Tibial artery (tissue), 4 donors: ENCODE measurements around the gene MYD88.

Experiments used
- DNase-seq, 2 donors: peaks; one replicate each; pipeline ENCODE4 v3.0.0-alpha.2; 2019
- H3K27ac ChIP-seq, 2 donors: fragments of 200-600 bp; sonication (generic) in 1 of 2; 1 replicate in 1 of 2; 2 replicates in 1 of 2; pipeline ENCODE4 v1.5.1; 2018 to 2019; ENCODE audit warnings: mild to moderate bottlenecking in 1 of 2
- H3K27me3 ChIP-seq, 2 donors: fragments of 200-600 bp; sonication (generic) in 1 of 2; one replicate each; pipeline versions ENCODE4 v1.5.1 to v1.6.0; 2016 to 2019
- H3K36me3 ChIP-seq, 3 donors: fragments of 200-600 bp; sonication (generic) in 2 of 3; one replicate each; pipeline ENCODE4 v1.5.1; 2016 to 2019; ENCODE audit warnings: mild to moderate bottlenecking in 2 of 3
- H3K4me1 ChIP-seq, 4 donors: fragments of 200-600 bp; sonication (generic) in 2 of 4; 1 replicate in 3 of 4; 2 replicates in 1 of 4; pipeline ENCODE4 v1.5.1; 2016 to 2019
- H3K4me3 ChIP-seq, 2 donors: fragments of 200-600 bp; sonication (generic) in 1 of 2; 1 replicate in 1 of 2; 2 replicates in 1 of 2; pipeline ENCODE4 v1.5.1; 2018 to 2019; ENCODE audit warnings: mild to moderate bottlenecking in 2 of 2
- H3K9me3 ChIP-seq, 3 donors: fragments of 200-600 bp; sonication (generic) in 1 of 3; one replicate each; pipeline ENCODE4 v1.5.1; 2016 to 2019
- intact Hi-C: fragments of 100-400 bp; cut with DNase I; formaldehyde crosslinking; loops from one replicate; pipeline ENCODE4 v1.15.0; 2023; ENCODE audit warnings: low total_unique reads
- TF ChIP-seq, protein P1 (sequence below), 2 experiments: fragments of 200-600 bp in 1 of 2; fragments of 450-650 bp in 1 of 2; IDR thresholded peaks; one replicate each; pipeline ENCODE4 v1.5.1; 2017 to 2019; ENCODE audit warnings: antibody characterized with exemption in 2 of 2, mild to moderate bottlenecking in 1 of 2, moderate library complexity in 1 of 2

The MYD88 gene

DNA sequence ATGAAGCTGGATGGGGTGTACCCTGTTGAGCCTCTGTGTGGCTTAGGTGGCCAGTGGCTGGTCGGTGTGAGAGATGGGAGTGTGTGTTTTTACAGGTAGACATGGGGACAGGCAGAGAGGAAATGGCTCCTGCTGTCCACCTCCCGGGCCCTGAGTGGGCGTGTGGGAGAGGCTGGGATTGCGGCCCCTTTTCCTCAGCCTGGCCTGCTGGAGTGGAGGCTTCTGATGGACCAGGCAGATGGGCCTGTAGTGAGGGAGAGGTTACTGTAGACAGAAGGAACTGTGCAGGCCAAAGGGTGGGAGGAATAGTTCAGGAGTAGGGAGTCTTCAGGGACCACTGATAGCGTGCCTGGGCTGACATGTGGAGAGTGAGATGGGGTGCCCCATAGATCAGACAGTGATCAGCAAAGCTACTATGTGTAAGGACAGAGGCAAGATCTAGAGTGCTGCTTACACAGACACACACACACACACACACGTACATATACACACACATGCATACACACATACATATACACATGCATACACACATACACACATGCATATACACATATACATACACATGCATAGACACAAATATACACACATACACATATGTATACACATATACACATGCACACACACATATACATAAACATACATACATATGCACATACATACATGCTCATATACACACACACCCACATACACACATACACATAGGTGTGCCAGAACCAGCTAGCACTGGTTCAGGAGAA is 28.0 kb upstream of the MYD88 start:
- TF ChIP-seq, protein P1, sequence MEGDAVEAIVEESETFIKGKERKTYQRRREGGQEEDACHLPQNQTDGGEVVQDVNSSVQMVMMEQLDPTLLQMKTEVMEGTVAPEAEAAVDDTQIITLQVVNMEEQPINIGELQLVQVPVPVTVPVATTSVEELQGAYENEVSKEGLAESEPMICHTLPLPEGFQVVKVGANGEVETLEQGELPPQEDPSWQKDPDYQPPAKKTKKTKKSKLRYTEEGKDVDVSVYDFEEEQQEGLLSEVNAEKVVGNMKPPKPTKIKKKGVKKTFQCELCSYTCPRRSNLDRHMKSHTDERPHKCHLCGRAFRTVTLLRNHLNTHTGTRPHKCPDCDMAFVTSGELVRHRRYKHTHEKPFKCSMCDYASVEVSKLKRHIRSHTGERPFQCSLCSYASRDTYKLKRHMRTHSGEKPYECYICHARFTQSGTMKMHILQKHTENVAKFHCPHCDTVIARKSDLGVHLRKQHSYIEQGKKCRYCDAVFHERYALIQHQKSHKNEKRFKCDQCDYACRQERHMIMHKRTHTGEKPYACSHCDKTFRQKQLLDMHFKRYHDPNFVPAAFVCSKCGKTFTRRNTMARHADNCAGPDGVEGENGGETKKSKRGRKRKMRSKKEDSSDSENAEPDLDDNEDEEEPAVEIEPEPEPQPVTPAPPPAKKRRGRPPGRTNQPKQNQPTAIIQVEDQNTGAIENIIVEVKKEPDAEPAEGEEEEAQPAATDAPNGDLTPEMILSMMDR (IDR thresholded peaks at IDR 0.05), result no peak
- H3K27me3 ChIP-seq, result peaks cover 0 to 9% of the 10 kb centered on the region in 2 donors
- H3K36me3 ChIP-seq, result no peaks in the 10 kb centered on the region
- no peak overlapping the region for H3K27ac ChIP-seq
- no peaks in the 10 kb centered on the region for H3K9me3 ChIP-seq
- intact Hi-C loops, result no loop called here
- H3K4me3 ChIP-seq, result no peak overlapping the region
- peak; percentile 3 to 53 for DNase-seq
- no peaks in the 10 kb centered on the region for H3K4me1 ChIP-seq

DNA sequence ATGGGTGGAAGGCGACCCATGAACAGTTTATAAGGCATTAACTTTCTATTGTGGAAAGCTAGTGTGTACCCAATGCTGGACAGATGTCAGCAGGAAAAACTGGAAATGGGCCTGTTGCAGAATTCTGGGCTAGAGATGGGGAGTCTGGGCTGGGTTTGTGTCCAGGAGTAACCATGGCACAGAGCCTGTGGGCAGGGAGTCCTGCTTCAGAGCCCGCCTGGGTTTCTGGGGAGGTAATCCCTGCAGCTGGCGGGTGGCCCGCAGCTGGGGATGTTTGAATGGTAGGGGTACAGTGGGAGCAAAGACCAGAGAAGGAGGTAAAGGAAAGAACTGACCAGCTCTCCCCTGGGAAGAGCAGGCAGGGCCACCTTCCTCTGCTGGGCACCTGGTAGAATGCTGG is 27.3 kb upstream of the MYD88 start:
- TF ChIP-seq, protein P1 (IDR thresholded peaks at IDR 0.05), result no peak
- Histone ChIP-seq H3K27ac (no peak overlapping the region), H3K4me1 (no peaks in the 10 kb centered on the region), H3K27me3 (peaks cover 0 to 9% of the 10 kb centered on the region in 2 donors), H3K4me3 (no peak overlapping the region), H3K9me3 (no peaks in the 10 kb centered on the region), H3K36me3 (no peaks in the 10 kb centered on the region)
- DNase-seq, result peak in 1 of 2 donors; percentile 14
- intact Hi-C loops, result no loop called here

DNA sequence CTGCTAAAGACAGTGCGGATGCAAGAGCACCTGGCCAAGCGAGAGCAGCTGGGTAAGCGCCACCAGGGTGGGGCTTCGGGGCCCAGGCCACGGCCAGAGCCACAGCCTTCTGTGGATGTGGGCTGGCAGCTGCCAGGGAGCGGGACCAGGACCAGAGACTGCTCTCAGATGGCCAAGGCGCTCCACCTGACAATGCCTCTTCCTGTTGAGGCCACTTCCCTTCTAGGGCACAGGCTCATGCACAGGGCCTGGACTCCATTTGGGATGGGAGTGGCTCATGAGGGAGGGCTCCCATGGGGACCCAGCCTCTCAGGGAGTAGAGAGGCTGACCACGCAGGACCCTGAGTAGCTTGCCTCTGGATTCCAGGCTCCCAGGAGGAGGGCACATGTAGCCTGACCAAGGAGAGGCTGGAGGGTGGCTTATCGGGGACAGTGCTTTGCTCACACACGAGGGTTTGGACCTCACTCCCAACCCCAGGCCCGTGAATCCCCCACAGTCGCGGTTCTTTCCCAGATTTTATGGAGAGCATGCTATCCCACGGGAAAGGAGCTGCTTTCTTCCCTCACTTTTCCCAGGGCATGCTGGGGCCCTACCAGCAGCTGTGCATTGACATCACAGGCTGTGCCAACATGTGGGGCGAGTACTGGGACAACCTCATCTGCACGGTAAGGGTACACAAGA is 26.6 kb upstream of the MYD88 start:
- no peak overlapping the region for H3K4me3 ChIP-seq
- intact Hi-C loops, result no loop called here
- no peaks in the 10 kb centered on the region for H3K36me3 ChIP-seq
- no peak overlapping the region for H3K27ac ChIP-seq
- peaks cover 0 to 9% of the 10 kb centered on the region in 2 donors for H3K27me3 ChIP-seq
- no peaks in the 10 kb centered on the region for H3K9me3 ChIP-seq
- no peaks in the 10 kb centered on the region for H3K4me1 ChIP-seq
- TF ChIP-seq, protein P1 (IDR thresholded peaks at IDR 0.05), result no peak
- peak; percentile 14 to 53 for DNase-seq

DNA sequence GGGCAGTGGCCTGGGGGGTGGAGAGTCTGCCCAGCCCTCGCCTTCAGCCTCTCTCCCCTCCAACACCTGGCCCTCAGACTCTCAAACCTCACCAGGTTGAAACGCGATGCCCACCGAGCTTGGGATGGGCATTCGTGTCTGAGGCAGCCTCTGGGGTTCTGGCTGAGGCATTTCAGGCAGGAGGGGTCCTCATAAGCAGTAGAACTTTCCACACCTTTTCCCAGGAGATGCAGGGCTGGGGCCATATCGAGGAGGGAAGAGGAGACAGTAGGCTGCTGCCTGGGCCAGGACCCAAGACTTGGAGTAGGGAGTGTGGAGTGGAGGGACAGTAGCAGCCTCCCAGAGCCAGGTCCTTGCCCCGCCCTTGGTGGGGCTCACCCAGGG is 26.1 kb upstream of the MYD88 start:
- peak; percentile 10 to 51 for DNase-seq
- TF ChIP-seq, protein P1 (IDR thresholded peaks at IDR 0.05), result no peak
- H3K4me3 ChIP-seq, result no peak overlapping the region
- H3K9me3 ChIP-seq, result no peaks in the 10 kb centered on the region
- no peak overlapping the region for H3K27ac ChIP-seq
- H3K4me1 ChIP-seq, result peaks cover 0 to 2% (median 0%) of the 10 kb centered on the region in 4 donors
- intact Hi-C loops, result no loop called here
- no peaks in the 10 kb centered on the region for H3K36me3 ChIP-seq
- peaks cover 0 to 9% of the 10 kb centered on the region in 2 donors for H3K27me3 ChIP-seq

DNA sequence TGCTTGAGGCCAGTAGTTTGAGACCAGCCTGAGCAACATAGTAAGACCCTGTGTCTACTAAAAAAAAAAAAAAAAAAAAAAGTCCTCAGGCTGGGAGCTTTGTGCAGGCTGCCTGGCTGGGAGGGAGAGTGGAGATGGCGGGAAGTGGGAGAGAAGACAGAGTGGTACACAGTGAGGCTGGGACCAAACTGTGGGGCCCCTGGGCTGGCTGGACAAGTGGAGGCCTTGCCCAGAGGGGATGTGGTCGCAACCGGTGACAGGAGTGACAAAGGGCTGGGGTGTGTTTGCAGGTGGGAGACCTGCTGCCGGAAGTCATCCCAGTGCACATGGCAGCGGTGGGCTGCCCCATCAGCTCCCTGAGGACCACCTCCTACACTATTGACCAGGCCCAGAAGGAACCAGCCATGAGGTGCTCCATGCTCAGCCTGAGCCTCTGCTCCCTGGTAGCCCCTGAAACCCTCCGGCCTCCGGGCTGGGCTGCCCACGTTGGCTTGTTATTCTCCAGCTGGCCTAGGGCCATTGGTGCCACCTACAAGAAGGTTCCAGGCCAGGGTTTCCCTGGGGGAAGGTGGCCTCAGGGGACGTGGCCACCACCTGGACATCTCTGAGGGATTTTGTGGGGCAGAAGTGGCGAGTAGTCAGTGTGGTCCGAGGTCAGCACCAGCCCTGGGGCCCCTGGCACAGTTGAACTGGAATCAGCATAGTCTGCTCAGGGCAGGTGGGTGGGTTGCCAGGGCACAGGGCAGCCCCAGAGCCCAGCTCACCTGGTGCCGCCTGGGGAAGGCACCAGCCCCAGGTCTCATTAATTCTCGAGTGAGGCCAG is 24.2 kb upstream of the MYD88 start:
- peaks cover 0 to 8% (median 0%) of the 10 kb centered on the region in 3 donors for H3K36me3 ChIP-seq
- H3K4me1 ChIP-seq, result peaks cover 0 to 6% (median 0%) of the 10 kb centered on the region in 4 donors
- peak; percentile 16 to 61 for DNase-seq
- TF ChIP-seq, protein P1 (IDR thresholded peaks at IDR 0.05), result no peak
- no peak overlapping the region for H3K4me3 ChIP-seq
- intact Hi-C loops, result no loop called here
- no peak overlapping the region for H3K27ac ChIP-seq
- H3K9me3 ChIP-seq, result no peaks in the 10 kb centered on the region
- H3K27me3 ChIP-seq, result no peaks in the 10 kb centered on the region
